HG03460 (cell line): ENCODE data around the gene TMEM53.
"Not testable (repeated sequence)": the region's sequence is repeated elsewhere in the genome, so short reads cannot be mapped to it uniquely, and the experiment has no call there.

Source experiments
- ATAC-seq: cut with Tn5 transposase; IDR thresholded peaks from one replicate; pipeline ENCODE4 v1.9.1; 2021; ENCODE audit not compliant: unreplicated experiment

TMEM53 gene

GRCh38 chr1:44699375-44699774 is 25.1 kb upstream of the TMEM53 start:
- ATAC-seq, result not testable (repeated sequence)

- no peak for ATAC-seq
Measured at GRCh38 chr1:44698138-44698537, 23.9 kb upstream of the TMEM53 start.

GRCh38 chr1:44696789-44697345 is 22.6 kb upstream of the TMEM53 start:
- peak; percentile 51 for ATAC-seq

- no peak for ATAC-seq
Measured at GRCh38 chr1:44696101-44696500, 21.8 kb upstream of the TMEM53 start.

- ATAC-seq, result no peak
Measured at GRCh38 chr1:44695671-44696070, 21.4 kb upstream of the TMEM53 start.

GRCh38 chr1:44694863-44695478 is 20.7 kb upstream of the TMEM53 start:
- ATAC-seq, result no peak

GRCh38 chr1:44693900-44694299 is 19.6 kb upstream of the TMEM53 start:
- ATAC-seq, result no peak

- no peak for ATAC-seq
Measured at GRCh38 chr1:44693159-44693558, 18.9 kb upstream of the TMEM53 start.

- no peak for ATAC-seq
Measured at GRCh38 chr1:44689447-44689765, 15.1 kb upstream of the TMEM53 start.

- ATAC-seq, result no peak
Measured at GRCh38 chr1:44688760-44689446, 14.6 kb upstream of the TMEM53 start.

GRCh38 chr1:44685881-44686280 is 11.6 kb upstream of the TMEM53 start:
- no peak for ATAC-seq

GRCh38 chr1:44685218-44685617 is 10.9 kb upstream of the TMEM53 start:
- no peak for ATAC-seq

- ATAC-seq, result peak; percentile 75
Measured at GRCh38 chr1:44684525-44684924, 10.2 kb upstream of the TMEM53 start.

GRCh38 chr1:44682883-44683265 is 8.6 kb upstream of the TMEM53 start:
- ATAC-seq, result no peak

- no peak for ATAC-seq
Measured at GRCh38 chr1:44681905-44682882, 7.9 kb upstream of the TMEM53 start.

- ATAC-seq, result no peak
Measured at GRCh38 chr1:44679468-44679867, 5.2 kb upstream of the TMEM53 start.

GRCh38 chr1:44678626-44679025 is 4.3 kb upstream of the TMEM53 start:
- ATAC-seq, result no peak

- ATAC-seq, result no peak
Measured at GRCh38 chr1:44678120-44678519, 3.8 kb upstream of the TMEM53 start.

- no peak for ATAC-seq
Measured at GRCh38 chr1:44677201-44677766, 3.0 kb upstream of the TMEM53 start.

GRCh38 chr1:44676484-44677200 is 2.4 kb upstream of the TMEM53 start:
- ATAC-seq, result no peak

- ATAC-seq, result no peak
Measured at GRCh38 chr1:44675186-44675585, 905 bp upstream of the TMEM53 start.
